ENCODE measurements around the gene ROCK2. TPM values are rescaled to one million over a fixed set of nuclear protein-coding genes. Genes with fewer than 3 reads are reported as not detected.
"Not testable (repeated sequence)": the region's sequence is repeated elsewhere in the genome, so short reads cannot be mapped to it uniquely, and the experiment has no call there.

Gene ROCK2
- polyA plus RNA-seq, 12 donors: 45.4 to 440 (median 50.0) TPM

DNA sequence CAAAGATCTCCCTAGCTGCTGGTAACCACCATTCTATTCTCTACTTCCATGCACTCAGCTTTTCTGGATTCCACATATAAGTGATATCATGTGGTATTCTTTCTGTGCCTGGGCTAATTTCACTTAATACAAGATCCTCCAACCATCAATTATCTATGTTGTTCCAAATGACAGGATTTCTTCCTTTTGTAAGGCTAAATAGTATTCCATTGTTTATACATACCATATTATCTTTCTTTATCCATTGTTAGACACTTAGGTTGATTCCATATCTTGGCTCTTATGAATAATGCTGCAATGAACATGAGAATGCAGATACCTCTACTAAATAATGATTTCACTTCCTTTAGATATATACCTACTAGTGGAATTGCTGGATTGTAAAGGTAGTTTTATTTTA lies 66.2 kb downstream of the ROCK2 start:
- DNase-seq: no peak

DNA sequence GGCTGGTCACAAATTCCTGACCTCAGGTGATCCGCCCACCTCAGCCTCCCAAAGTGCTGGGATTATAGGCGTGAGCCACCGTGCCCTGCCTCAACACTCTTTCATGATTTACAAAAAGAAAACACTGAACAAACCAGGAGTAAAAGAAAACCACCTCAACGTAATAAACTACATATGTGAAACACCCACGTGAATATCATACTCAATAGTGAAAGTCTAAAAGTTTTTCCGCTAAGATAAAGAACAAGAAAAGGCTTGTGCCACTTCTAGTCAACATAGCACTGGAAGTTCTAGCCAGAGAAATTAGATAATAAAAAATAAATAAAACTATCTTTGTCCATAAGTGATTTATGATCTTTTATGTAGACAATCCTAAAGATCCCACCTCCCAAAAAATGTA lies 68.5 kb downstream of the ROCK2 start:
- DNase-seq: no peak

DNA sequence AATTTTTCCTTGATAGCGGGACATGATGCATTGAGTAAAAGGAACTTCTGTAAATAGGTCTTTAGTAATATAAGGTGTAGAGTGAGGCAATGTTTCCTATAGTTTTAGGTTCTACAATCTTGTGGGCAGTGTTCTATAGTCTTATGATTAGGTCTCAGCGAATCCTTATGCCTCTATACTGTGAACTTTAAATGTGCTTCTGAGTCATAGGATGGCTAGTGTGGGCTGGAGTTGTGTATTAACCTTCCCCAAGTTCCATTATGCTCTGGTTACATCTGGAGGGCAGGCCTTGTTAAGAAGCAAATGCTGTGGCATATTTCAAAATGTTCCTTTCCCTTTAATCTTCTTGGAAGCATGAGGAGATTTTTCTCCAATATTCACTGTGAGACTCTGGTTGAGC lies 73.5 kb downstream of the ROCK2 start:
- DNase-seq: no peak

DNA sequence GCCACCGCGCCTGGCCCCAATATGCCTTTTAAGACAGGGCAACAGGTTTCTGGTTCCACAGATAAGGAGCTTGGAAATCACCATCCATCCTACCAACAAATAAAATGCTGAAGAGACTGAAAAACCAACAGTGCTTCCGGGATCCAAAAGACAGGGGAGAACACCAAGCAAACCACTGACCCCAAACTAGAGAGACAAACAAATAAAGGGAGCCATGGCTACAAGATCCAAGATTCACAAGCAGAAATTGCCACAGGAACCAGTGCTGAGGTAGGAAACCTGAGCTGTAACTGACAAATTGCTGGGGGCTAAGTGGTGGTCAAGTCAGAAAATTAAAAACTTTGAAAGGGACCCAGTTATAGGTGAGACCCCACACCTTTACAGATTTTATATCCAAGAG lies 76.5 kb downstream of the ROCK2 start:
- DNase-seq: no peak

DNA sequence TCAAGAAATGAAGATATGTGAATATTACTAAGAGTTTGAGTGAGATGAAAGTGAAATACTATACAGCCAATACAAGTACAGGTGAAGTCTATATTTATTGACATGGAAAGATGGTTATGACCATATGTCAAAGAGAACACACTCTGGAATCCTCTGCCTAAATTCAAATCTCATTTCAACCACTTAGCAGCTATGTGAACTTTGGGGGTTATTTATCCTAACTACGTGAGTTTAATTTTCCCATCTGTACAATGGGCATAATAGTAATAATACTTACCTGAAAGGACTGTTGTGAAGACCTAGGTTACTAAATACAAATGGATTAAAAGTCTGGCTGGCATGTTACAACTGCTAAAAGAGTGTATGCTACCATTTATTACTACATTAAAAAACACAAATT lies 79.6 kb downstream of the ROCK2 start:
- no peak for DNase-seq

DNA sequence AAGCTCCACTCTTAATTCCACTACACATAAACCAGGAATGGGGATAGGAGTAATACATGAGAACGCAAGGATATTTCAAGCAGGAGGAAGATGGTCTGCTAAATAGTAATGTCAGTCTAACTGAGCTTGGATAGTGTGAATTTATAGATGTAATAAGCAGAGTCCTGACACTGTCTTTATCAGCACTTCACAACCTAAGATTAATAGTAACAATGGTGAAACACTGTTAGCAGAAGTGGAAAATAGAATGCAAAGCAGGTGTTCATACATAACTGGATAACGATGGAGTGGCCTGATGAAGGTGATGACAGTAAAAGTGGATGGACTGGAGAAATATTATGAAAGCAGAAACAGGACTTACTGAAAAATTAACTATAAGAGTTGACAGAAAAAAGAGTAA lies 80.4 kb downstream of the ROCK2 start:
- no peak for DNase-seq

DNA sequence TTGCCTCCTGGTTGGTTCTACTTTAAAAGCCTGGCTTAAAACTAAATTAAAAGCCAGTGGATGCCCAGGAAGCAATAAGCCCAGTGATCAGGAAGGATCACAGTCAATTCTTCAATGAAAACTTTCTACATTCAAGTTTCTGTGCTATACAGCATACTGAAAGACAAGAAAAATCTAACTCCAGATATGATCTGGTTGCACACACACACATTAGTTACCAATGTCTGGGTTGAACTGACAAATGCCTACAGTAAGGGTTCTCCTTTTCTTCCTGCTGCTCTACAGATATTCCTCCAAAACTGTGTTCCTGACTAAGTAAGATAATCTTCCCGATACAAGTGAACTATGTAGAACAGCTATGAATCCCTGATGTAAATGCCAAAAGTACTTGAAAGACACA lies 81.3 kb downstream of the ROCK2 start:
- no peak for DNase-seq

DNA sequence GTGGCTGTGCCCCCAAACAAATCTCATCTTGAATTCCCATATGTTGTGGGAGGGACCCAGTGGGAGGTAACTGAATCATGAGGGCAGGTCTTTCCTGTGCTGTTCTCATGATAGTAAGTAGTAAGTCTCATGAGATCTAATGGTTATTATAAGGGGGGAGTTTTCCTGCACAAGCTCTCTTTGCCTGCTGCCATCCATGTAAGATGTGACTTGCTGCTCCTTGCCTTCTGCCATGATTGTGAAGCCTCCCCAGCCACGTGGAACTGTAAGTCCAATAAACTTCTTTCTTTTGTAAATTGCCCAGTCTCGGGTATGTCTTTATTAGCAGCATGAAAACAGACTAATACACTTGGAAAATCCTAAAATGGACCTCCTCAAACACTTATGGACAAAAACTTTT lies 82.0 kb downstream of the ROCK2 start:
- not testable (repeated sequence) for DNase-seq

DNA sequence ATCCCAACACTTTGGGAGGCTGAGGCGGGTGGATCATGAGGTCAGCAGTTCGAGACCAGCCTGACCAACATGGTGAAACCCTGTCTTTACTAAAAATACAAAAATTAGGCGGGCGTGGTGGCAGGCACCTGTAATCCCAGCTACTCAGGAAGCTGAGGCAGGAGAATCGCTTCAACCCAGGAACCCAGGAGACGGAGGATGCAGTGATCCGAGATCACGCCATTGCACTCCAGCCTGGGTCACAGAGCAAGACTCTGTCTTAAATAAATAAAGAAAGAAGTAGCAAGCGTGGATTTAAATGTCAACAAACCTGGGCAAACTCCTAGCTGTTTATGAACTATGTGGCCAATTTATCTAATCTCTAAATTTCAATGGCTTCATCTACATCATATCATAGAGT lies 82.9 kb downstream of the ROCK2 start:
- DNase-seq: not testable (repeated sequence)

DNA sequence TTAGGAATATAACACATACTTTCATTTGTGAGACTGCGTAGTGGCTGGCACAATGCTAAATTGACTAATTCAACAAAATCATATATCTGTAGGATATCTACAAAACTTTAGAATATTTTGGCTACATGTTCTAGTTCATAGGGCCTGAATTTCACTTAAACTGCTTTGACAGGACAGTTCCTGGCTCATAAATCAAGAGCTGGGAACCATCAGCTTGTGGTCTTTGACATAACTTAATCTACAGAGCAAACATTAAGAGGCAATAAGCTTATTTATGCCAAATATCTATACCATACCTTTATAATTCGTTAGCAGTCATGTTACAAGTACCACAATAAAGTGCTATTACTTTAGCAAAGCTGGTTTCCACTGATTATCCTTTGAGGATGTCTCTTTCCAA lies 83.5 kb downstream of the ROCK2 start:
- no peak for DNase-seq

DNA sequence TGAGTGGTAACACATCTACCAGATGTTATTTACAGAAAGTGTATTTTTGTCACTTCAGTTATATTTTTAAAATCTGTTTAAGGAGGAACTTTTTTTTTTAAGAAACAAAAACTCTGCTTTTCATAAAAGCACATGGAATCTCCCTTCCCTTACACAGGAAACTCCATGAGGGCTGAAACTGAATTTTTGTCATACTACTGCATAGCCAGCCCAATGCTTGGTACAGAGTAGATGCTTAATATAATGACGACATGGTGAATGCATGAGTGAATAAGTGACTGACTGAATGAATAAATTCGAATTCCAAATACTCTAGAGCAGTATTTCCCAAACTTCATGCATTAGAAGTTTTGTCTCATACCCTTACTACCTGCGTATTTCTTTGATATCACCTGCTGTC lies 86.5 kb downstream of the ROCK2 start:
- DNase-seq: no peak

DNA sequence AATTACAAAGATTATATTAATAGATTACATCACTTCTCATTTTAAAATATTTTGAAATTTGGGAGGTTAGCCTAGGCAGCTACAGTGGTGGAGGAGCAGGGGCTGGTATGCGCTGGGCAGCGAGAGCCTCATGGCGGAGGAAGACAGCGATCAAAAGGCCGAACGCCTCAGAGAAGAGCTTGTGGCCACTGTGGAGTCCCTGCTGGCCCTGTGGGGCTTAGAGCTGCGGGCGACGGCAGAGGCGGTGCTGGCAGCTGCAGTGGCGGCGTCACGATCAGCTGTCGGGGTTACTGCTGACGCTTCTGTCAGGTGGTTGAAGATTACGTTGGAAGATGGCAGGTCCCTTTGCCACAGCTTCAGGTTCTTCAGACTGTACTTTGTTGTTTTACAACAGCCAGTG lies 87.4 kb downstream of the ROCK2 start:
- no peak for DNase-seq

DNA sequence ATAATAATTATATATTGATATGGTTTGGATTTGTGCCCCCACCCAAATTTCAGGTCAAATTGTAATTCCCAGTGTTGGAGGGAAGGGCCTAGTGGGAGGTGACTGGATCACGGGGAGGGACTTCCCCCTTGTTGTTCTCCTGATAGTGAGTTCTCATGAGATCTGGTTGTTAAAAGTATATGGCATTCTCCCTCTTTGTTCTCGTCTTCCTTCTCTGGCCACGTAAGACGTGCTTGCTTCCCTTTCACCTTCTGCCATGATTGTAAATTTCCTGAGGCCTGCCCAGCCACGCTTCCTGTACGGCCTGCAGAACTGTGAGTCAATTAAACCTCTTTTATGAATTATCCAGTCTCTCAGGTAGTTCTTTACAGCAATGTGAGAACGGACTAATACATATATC lies 88.3 kb downstream of the ROCK2 start:
- no peak for DNase-seq

DNA sequence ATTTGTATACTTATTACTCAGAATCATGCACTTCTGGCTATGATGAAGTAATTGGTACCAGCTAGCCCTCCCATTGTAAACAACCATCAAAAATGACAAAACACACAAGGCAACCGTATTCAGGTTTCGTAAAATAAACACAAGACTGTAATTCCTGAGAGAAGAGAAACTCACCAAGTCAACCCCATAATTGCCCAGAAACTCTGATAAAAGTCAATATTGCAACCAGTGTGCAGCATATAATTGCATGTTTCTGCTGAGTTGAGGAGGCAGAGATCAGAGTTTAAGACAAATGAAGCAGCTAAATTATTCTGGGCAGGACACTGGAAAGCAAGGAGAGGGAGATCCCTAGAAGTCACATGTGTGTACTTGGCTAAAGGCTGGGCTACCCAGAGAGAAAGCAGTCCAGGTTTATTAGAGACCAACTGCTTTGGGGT lies 90.3 kb downstream of the ROCK2 start:
- DNase-seq: no peak

DNA sequence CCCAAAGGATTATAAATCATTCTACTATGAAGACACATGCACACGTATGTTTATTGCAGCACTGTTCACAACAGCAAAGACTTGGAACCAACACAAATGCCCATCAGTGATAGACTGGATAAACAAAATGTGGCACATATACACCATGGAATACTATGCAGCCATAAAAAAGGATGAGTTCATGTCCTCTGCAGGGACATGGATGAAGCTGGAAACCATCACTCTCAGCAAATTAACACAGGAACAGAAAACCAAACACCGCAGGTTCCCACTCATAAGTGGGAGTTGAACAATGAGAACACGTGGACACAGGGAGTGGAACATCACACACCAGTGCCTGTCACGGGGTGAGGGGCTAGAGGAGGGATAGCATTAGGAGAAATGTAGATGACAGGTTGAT lies 92.0 kb downstream of the ROCK2 start:
- DNase-seq: not testable (repeated sequence)

DNA sequence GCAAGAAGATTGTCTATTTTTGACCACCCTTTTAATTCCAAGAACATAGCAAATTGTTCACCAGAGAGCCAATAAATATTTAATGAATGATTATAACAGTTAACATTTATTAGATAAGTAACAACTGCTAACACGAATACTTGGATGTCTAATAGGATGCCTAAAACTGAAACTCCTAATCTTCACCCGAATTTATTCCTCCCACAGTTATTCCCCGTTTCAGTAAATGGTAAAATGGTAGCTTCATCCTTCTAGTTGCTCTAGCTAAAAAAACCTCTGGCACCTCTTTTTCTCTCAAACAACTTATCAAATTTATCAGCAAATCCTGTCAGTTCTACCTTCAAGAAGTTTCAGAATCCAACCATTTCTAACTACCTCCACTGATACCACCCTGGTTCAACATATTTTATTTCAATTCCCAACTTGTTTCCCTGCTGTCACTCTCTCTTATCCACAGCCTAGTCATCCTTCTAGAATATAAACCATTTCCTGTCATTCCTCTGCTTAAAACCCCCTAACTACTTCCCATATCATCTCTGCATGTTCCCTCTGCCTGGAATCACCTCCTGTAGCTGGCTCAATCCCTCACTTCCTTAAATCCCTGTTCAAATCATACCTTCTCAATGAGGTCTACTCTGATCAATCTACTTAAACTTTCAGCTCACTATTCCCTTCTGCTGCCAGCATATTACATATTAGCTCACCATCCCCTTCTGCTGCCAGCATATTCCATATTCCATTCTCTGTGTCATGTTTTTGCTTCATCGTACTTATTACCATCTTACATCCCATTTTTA lies 93.8 kb downstream of the ROCK2 start:
- DNase-seq: no peak

DNA sequence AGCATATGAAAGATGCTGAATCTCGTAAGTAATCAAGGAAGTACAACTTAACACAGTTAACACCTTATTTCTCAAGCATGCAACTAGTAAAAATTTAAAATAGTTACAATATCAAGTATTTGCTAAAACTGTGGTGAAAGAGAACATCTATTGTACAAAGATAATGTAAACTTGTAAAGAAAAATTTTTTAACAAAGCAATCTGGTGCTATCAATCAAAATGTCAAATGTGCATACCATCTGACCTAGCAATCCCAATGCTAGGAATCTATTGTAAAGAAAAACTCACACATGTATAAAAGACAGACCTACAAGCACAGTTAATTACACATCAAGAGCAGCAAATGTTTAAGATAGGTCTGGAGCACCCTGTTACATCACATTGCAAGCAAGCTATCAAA lies 99.1 kb downstream of the ROCK2 start:
- DNase-seq: no peak

DNA sequence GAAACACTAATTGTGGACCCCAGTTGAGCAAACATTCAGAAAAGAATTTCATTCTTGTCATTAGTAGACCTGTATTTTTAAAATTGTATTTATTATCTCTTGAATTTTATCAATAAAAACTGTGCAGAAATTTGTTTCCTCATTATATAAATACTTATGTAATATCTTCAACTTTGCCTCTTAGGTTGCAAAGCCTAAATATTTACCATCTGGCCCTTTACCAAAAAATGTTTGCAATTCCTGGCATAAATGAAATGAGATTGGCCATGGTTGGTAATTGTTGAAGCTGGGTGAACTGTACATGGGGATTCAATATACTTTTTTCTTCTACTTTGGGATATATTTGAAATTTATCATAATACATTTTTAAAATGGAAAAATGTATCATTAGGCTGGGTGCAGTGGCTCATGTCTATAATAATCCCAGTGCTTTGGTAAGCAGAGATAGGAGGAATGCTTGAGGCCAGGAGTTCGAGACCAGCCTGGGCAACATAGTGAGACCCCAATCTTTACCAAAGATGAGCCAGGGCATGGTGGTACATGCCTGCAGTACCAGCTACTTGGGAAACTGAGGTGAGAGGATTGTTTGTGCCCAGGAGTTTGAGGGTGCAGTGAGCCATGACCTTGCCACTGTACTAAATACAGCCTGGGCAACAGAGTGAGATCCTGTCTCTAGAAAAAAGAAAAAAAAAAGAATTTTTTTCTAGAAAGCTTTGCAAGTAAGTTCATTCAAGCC lies 100.2 kb downstream of the ROCK2 start:
- DNase-seq: no peak

DNA sequence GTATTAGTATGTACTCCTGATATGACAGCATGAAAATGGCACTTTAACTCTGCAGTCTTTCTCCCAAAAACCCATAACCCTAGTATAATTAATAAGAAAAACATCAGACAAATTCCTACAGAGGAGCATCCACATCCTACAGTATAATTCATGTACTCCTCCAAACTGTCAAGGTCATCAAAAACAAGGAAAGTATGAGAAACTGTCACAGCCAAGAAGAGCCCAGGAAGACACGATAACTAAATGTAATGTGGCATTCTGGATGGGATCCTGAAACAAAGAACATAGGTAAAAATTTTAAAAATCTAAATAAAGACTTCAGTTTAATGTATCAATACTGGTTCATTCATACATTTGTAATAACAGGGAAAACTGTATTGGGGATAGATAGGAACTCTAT lies 100.9 kb downstream of the ROCK2 start:
- no peak for DNase-seq

DNA sequence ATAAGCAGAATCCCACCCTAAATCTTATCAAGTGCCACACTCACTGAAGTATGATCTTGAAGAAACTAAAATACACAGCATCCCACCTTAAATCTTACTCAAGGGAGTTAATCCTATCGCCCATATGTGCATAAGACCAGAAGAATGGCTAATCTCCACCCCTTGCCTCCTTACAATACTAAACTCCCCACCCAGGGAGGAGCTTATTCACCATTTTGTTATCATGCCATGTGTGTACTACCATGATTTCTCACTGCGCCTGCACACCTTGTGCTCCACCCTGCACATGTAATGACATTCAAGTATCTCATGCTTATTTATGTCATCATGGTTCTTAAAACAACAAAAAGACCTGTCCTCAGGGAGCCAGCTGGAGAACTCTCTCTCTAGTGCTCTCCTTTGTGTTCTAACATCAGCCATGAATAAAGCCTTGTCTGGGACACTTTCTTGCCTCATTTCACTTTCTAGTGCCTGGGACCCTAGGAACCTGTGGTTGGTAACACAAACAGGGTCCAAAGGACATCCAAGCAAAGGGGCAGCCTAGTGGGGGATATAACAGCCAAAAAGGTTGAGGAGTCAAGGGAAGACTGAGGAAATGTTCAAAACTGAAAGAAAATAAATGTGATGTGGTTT lies 101.8 kb downstream of the ROCK2 start:
- DNase-seq: no peak

DNA sequence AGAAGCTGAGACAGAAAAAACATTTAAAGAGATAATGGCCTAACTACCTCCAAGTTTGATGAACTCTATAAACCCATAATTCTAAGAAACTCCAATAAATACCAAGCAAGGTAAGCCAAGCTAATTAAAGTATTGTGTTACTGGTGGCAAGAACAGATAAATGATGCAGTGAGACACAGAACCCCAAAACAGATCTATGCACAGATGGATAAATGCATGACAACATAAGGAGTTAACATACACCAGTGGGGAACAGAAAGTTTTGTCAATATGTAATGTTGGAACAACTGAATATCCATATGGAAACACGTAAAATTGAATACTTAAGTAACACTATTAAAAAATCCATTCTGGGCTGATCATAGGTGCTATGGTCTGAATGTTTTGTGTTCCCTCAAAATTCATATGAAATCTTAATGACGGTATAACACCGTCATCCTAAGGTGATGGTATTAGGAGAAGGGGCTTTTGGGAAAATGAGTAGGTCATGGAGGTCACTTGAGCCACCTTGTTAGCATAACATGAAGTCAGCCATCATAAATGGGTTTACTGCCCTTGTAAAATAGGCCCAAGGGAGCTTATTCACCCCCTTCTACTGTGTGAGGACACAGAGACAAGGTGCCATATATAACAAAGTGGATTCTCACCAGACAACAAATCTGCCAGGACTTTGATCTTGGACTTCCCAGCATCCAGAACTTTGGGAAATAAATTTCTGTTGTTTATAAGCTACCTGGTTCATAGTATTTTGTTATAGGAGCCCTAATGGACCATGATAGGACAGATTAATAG lies 102.8 kb downstream of the ROCK2 start:
- no peak for DNase-seq
